Immature natural killer cell (primary cell): ENCODE results near the gene SLC1A3. TPM values are rescaled to one million over a fixed set of nuclear protein-coding genes. Genes with fewer than 3 reads are reported as not detected.

Experiments
- DNase-seq, 3 donors: peaks; one replicate each; pipeline ENCODE4 v3.0.0; 2022; ENCODE audit warnings: mixed read lengths in 1 of 3
- H3K27ac Mint-ChIP-seq, 6 donors: one replicate each; pipeline ENCODE4 v1.8.0; 2020; ENCODE audit warnings: mixed read lengths in 6 of 6, mild to moderate bottlenecking in 5 of 6, inconsistent platforms in 4 of 6, moderate library complexity in 3 of 6
- H3K27me3 Mint-ChIP-seq, 3 donors: one replicate each; pipeline ENCODE4 v1.8.0; 2020 to 2021; ENCODE audit warnings: low read depth in 3 of 3, mild to moderate bottlenecking in 3 of 3, mixed read lengths in 3 of 3, moderate library complexity in 3 of 3, inconsistent platforms in 1 of 3
- H3K36me3 Mint-ChIP-seq, 3 donors: one replicate each; pipeline ENCODE4 v1.8.0; 2020; ENCODE audit warnings: mixed read lengths in 3 of 3, inconsistent platforms in 2 of 3, mild to moderate bottlenecking in 2 of 3
- H3K4me1 Mint-ChIP-seq, 2 donors: one replicate each; pipeline ENCODE4 v1.8.0; 2020; ENCODE audit warnings: inconsistent platforms in 2 of 2, mild to moderate bottlenecking in 2 of 2, mixed read lengths in 2 of 2, moderate library complexity in 1 of 2
- H3K4me3 Mint-ChIP-seq, 5 donors: one replicate each; pipeline ENCODE4 v1.8.0; 2020; ENCODE audit warnings: mild to moderate bottlenecking in 5 of 5, mixed read lengths in 5 of 5, inconsistent platforms in 3 of 5, moderate library complexity in 3 of 5
- H3K9me3 Mint-ChIP-seq, 6 donors: one replicate each; pipeline ENCODE4 v1.8.0; 2020; ENCODE audit warnings: mild to moderate bottlenecking in 6 of 6, mixed read lengths in 6 of 6, inconsistent platforms in 4 of 6, moderate library complexity in 3 of 6
- polyA plus RNA-seq, 3 donors: library from polyadenylated mRNA; unstranded; fragments of 300-500 nt; fragmentation: Illumina TruSeq; gene quantifications; one replicate each; pipeline ENCODE4 v1.2.3, GENCODE V29; 2021

The SLC1A3 gene
- polyA plus RNA-seq, 3 donors from 2014 or later, result 0.08 TPM; not detected in 2

DNA sequence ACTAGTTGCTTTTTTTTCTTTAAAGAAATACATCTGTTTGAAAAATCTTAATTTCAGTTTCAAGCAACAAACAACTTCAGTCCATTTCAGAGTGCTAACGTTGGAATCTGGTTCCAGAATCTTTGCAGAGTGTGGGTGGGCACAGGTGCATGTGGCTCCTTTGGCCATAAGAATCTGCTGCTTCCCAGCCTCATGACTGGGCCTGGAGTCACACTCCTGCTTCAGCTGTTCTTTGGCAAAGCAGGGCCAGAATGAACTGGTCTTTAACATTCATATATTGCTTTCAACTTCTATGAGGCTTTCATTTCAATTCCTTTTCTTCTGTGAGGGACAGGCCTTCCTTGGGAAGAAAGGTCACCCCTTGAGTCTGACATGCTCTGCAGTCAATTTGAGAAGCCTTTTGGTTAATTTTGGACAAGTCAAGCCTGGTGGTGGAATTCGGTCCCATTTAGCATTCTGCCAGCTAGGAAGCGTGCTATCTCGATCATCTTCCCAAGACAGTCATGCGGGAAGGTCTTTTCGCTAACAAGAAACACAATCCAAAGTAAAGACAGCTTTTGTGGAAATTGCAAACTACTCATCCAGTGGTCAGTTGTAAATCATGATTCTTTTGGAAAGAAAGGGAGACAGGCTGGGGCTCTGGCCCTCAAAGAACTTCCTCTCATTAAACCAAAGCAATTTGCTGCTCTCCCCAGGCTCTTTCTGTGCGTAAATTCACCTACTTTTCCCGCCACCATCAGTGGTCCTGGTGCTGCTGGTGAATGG, 55.2 kb downstream of the SLC1A3 start:
- peaks cover under 1 to 3% (median 2%) of the 10 kb centered on the region in 3 donors for H3K27me3 Mint-ChIP-seq
- no peak overlapping the region for H3K27ac Mint-ChIP-seq
- H3K4me1 Mint-ChIP-seq, result no peaks in the 10 kb centered on the region
- no peak overlapping the region for H3K4me3 Mint-ChIP-seq
- no peaks in the 10 kb centered on the region for H3K9me3 Mint-ChIP-seq
- no peaks in the 10 kb centered on the region for H3K36me3 Mint-ChIP-seq
- no peak for DNase-seq

- Mint-ChIP-seq H3K36me3 (no peaks in the 10 kb centered on the region), H3K9me3 (no peaks in the 10 kb centered on the region), H3K4me3 (no peak overlapping the region), H3K4me1 (no peaks in the 10 kb centered on the region), H3K27ac (no peak overlapping the region), H3K27me3 (peaks cover 2 to 3% (median 2%) of the 10 kb centered on the region in 3 donors)
- no peak for DNase-seq
Measured at GRCh38 chr5:36662291-36662851, 56.0 kb downstream of the SLC1A3 start.

GRCh38 chr5:36664766-36665165, 58.4 kb downstream of the SLC1A3 start:
- Mint-ChIP-seq H3K36me3 (no peaks in the 10 kb centered on the region), H3K27me3 (peaks cover 0 to 2% (median 0%) of the 10 kb centered on the region in 3 donors)
- DNase-seq, result no peak

DNA sequence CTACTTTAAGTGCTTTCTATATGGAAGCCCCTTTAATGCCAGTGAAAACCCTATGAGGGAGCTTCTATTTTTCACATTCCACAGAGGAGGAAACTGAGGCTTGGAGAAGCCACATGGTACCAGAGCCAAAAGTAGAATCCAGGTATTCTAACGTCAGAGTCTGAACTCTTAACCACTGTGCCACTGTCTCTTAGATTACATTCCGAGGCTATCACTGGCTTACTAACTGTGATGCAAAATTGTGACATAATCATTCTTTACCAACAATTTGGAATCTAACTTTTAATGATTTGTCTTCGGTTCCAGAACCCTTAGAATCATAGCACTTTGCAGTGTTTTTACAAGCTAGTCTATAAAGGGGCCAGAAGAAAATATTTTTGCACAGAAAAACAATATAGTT, 59.2 kb downstream of the SLC1A3 start:
- H3K36me3 Mint-ChIP-seq, result no peaks in the 10 kb centered on the region
- no peak for DNase-seq
- H3K9me3 Mint-ChIP-seq, result no peaks in the 10 kb centered on the region
- H3K27ac Mint-ChIP-seq, result no peak overlapping the region
- H3K4me3 Mint-ChIP-seq, result no peak overlapping the region
- H3K27me3 Mint-ChIP-seq, result peaks cover 0 to 5% (median 0%) of the 10 kb centered on the region in 3 donors
- H3K4me1 Mint-ChIP-seq, result no peaks in the 10 kb centered on the region

More at GRCh38 chr5:36664766-36665165, 58.4 kb downstream of the SLC1A3 start:
- H3K4me1 Mint-ChIP-seq, result no peaks in the 10 kb centered on the region
- H3K9me3 Mint-ChIP-seq, result no peaks in the 10 kb centered on the region
- no peak overlapping the region for H3K4me3 Mint-ChIP-seq
- no peak overlapping the region for H3K27ac Mint-ChIP-seq

GRCh38 chr5:36666274-36666673, 59.9 kb downstream of the SLC1A3 start:
- H3K4me1 Mint-ChIP-seq, result no peaks in the 10 kb centered on the region
- no peak overlapping the region for H3K4me3 Mint-ChIP-seq
- H3K9me3 Mint-ChIP-seq, result no peaks in the 10 kb centered on the region
- DNase-seq, result no peak
- no peaks in the 10 kb centered on the region for H3K36me3 Mint-ChIP-seq
- no peak overlapping the region for H3K27ac Mint-ChIP-seq
- H3K27me3 Mint-ChIP-seq, result peaks cover 0 to 5% (median 0%) of the 10 kb centered on the region in 3 donors

- Mint-ChIP-seq H3K4me1 (no peaks in the 10 kb centered on the region), H3K27ac (no peak overlapping the region), H3K9me3 (no peaks in the 10 kb centered on the region), H3K27me3 (peaks cover 0 to 5% (median 0%) of the 10 kb centered on the region in 3 donors), H3K36me3 (no peaks in the 10 kb centered on the region), H3K4me3 (no peak overlapping the region)
- no peak for DNase-seq
Measured at GRCh38 chr5:36666986-36667385, 60.6 kb downstream of the SLC1A3 start.

DNA sequence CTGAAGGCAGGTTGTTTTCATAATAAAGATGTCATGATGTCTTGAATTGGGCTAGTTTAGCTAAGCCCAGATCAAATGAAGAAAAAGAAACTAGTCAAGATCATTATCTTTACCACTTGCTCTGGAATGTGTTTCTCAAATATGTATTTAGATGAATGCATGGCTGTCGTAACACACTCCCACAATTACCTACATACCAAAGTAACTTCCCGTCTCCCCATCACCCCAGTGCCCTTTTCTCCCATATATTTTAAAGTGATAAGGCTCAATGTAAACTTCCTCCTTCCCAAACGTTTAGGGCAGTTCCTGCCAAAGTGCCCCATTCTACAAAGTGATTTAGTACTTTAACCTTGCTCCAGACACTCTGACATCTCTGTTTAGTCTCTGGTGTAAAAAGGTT, 61.4 kb downstream of the SLC1A3 start:
- H3K36me3 Mint-ChIP-seq, result no peaks in the 10 kb centered on the region
- H3K9me3 Mint-ChIP-seq, result no peaks in the 10 kb centered on the region
- peaks cover 0 to 5% (median 0%) of the 10 kb centered on the region in 3 donors for H3K27me3 Mint-ChIP-seq
- H3K4me1 Mint-ChIP-seq, result no peaks in the 10 kb centered on the region
- DNase-seq, result no peak
- no peak overlapping the region for H3K27ac Mint-ChIP-seq
- no peak overlapping the region for H3K4me3 Mint-ChIP-seq

DNA sequence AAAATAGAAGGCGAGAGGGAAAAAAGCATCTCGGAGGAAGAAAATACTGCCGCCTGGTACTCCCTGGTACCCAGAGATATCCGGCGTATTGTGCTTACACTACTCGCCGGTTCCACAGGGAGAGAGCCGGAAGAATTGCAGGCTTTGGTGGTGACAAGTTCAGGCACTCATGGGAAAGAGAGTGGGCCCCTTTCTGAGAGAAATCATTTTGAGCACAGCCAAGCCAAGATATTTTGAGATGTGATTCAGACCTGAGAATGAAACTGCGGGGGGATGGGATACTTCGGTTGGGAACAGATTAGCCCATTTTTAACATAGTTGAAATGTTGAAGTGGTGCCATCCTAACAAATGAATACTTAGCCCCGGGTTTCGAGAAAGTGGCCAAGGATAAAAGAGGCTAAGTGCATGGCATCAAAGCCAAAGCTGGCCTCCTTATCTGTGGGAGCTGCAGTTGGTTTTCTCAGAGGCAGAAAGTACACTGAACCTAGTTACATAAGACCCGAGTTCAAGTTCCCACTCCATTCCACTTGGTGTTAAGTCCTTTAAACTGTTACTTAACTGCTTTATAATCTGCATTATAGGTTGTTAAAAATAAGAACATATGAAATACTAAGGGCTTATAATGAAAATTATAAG, 62.7 kb downstream of the SLC1A3 start:
- Mint-ChIP-seq H3K4me1 (no peaks in the 10 kb centered on the region), H3K27me3 (peaks cover 0 to 7% (median 0%) of the 10 kb centered on the region in 3 donors), H3K9me3 (no peaks in the 10 kb centered on the region), H3K27ac (no peak overlapping the region), H3K4me3 (no peak overlapping the region), H3K36me3 (no peaks in the 10 kb centered on the region)
- DNase-seq, result no peak

GRCh38 chr5:36670548-36670947, 64.1 kb downstream of the SLC1A3 start:
- H3K36me3 Mint-ChIP-seq, result no peaks in the 10 kb centered on the region
- peaks cover 0 to 7% (median 0%) of the 10 kb centered on the region in 3 donors for H3K27me3 Mint-ChIP-seq
- H3K4me3 Mint-ChIP-seq, result no peak overlapping the region
- H3K9me3 Mint-ChIP-seq, result no peaks in the 10 kb centered on the region
- H3K27ac Mint-ChIP-seq, result no peak overlapping the region
- no peaks in the 10 kb centered on the region for H3K4me1 Mint-ChIP-seq
- DNase-seq, result no peak

DNA sequence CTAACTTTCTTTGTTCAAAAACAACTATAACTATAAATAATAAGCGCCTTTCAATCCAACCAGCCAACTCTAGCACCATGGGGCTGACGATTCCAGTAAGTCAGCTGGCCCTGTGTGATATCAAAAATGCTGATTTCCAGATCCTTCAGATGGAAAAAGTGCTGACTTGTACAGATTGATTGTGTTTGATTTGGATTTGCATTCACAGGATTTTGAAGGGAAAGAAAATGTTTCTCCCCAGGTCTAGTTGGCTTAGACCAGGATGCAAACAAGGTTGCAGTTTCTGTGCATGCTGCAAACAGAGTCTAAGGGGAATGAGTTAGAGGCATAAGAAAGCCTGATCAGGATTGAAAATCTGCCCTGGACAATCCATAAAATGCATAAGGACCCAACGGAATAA, 68.9 kb downstream of the SLC1A3 start:
- no peak overlapping the region for H3K27ac Mint-ChIP-seq
- no peak overlapping the region for H3K4me3 Mint-ChIP-seq
- no peaks in the 10 kb centered on the region for H3K36me3 Mint-ChIP-seq
- H3K27me3 Mint-ChIP-seq, result peaks cover 2% of the 10 kb centered on the region in 3 donors
- H3K4me1 Mint-ChIP-seq, result no peaks in the 10 kb centered on the region
- no peaks in the 10 kb centered on the region for H3K9me3 Mint-ChIP-seq
- no peak for DNase-seq

- no peak for DNase-seq
- no peak overlapping the region for H3K27ac Mint-ChIP-seq
- no peaks in the 10 kb centered on the region for H3K9me3 Mint-ChIP-seq
- H3K4me1 Mint-ChIP-seq, result no peaks in the 10 kb centered on the region
- peaks cover 0 to 2% (median 2%) of the 10 kb centered on the region in 3 donors for H3K27me3 Mint-ChIP-seq
- H3K36me3 Mint-ChIP-seq, result no peaks in the 10 kb centered on the region
- no peak overlapping the region for H3K4me3 Mint-ChIP-seq
Measured at GRCh38 chr5:36679221-36679989, 73.0 kb downstream of the SLC1A3 start.

- DNase-seq, result no peak
- Mint-ChIP-seq H3K4me1 (no peaks in the 10 kb centered on the region), H3K36me3 (no peaks in the 10 kb centered on the region), H3K27me3 (peaks cover 0 to 2% (median 2%) of the 10 kb centered on the region in 3 donors), H3K9me3 (no peaks in the 10 kb centered on the region), H3K27ac (no peak overlapping the region), H3K4me3 (no peak overlapping the region)
Measured at GRCh38 chr5:36680066-36680465, 73.7 kb downstream of the SLC1A3 start.

GRCh38 chr5:36681711-36682110, 75.3 kb downstream of the SLC1A3 start:
- Mint-ChIP-seq H3K36me3 (no peaks in the 10 kb centered on the region), H3K27ac (no peak overlapping the region), H3K4me1 (no peaks in the 10 kb centered on the region), H3K9me3 (no peaks in the 10 kb centered on the region), H3K27me3 (peaks cover 0 to 2% (median 0%) of the 10 kb centered on the region in 3 donors), H3K4me3 (no peak overlapping the region)
- DNase-seq, result no peak

GRCh38 chr5:36682499-36682898, 76.1 kb downstream of the SLC1A3 start:
- H3K4me1 Mint-ChIP-seq, result no peaks in the 10 kb centered on the region
- H3K9me3 Mint-ChIP-seq, result no peaks in the 10 kb centered on the region
- H3K36me3 Mint-ChIP-seq, result no peaks in the 10 kb centered on the region
- DNase-seq, result no peak
- no peak overlapping the region for H3K4me3 Mint-ChIP-seq
- peaks cover 0 to 2% (median 0%) of the 10 kb centered on the region in 3 donors for H3K27me3 Mint-ChIP-seq
- H3K27ac Mint-ChIP-seq, result no peak overlapping the region
